ENCODE results near the gene ETV3L.

Gene ETV3L

GRCh38 chr1:157099633-157100009 lies at the start of gene ETV3L:
Gene ETV3L, minus strand, starts transcription at chr1:157099808. Its CDS starts 285 bp downstream, at chr1:157099523.
- DNase-seq (ENCODE audit: low read depth), result no peak

DNA sequence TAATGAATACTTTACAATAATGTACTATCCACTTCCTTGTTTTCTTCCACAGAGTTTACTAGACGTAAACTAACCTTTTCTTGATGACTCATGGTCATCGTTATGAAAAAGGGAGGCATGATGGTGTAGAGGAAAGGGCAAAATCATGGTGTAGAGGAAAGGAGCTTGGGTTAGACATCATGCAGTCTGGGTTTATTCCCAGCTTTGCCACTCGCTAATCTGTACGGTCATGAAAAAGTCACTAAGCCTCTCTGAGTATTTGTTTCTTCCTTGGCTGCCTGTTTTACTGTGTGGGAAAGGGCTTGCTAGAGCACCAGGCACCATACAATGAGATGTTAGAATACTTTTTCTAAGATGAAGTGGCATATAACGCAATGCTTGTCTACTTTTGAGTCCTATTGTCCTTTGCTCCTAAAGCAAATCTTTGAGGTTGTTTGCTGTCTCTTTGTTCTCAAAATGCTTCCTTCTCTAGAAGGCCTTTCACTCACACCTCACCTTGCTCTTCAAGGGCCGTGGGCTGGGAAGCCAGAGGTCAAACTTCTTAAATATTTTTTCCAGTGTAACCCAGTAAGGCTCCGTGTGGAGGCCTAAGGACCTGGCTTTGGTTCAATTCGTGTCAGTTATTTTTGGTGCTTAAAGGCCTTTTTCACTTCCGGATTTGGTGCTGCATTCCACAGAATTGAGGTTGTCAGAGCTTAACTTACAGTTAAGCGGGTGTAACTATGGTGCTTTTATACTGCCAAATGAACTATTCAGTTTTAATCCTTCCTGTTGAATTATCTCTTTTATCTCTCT lies 48.5 kb upstream of the ETV3L start:
- DNase-seq (ENCODE audit: low read depth), result no peak

- DNase-seq (ENCODE audit: low read depth), result no peak
Observed at GRCh38 chr1:157147037-157147436, 47.4 kb upstream of the ETV3L start.

- DNase-seq (ENCODE audit: low read depth), result no peak
Observed at GRCh38 chr1:157146244-157146643, 46.6 kb upstream of the ETV3L start.

DNA sequence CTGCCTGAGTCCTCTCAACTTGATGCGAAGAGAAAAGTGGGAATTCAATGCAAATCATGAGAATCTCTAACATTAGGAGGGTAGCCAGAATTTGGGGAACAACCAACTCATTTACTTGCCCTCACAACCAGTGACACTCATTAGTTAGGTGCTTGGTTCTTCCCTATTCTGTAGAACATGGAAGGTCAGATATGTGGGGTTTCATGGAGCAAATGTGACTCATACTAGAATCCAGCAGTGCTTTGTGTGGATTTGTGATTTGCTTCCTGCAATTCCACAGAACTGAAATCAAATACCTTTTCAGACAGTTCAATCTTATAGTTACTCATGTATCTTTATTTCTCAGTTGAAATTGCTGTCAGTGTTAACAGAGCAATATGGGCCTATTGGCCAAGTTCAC lies 45.5 kb upstream of the ETV3L start:
- no peak for DNase-seq (ENCODE audit: low read depth)

DNA sequence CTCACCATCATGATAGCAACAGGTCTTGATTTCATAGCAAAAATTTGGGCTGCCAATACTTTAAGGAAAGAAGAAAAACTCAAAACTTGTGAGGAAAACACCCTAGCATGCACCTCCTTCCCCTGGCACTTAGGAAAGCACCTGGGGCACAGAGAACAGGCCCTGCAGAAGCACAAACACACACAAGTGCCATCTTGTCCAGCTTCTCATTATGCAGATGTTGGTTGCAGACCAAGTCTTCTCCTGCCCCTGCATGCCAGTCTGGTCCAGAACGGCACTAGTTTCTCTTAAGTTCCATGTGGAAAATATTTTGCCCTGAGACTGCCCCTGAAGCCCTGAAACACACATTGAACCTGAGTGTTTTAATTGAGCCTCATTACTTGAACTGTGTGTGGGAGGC lies 44.9 kb upstream of the ETV3L start:
- DNase-seq (ENCODE audit: low read depth), result no peak

DNA sequence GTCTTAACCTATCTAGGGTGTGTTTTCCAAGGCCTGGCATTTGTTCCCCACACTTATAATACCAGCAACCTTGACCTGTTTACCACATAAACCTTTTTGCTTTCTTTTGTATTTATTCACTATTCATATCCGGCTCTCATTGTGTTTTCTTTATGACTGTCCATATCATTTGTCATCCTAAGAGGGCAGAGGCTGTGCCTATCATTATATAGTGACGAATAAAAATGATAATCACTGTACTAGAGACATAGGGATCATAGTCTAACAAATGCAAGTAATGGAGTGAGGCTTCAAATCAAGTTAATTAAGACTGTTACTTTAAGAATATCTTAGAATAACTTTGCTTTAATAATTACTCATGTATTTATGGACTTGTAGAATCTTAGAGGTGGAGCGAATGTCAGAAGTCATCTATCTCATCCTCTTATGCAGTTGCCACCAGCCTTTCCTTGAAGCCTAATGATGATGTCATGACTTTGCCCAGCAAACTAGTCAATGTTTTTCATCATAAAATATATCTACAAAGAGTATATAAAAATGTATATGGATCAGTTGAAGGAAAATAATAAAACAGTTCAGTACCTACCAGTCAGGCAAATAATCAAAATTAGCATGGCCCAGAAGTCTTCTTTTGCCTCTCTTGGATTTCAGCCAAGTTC lies 43.3 kb upstream of the ETV3L start:
- no peak for DNase-seq (ENCODE audit: low read depth)

GRCh38 chr1:157142201-157142600 lies 42.6 kb upstream of the ETV3L start:
- no peak for DNase-seq (ENCODE audit: low read depth)

- DNase-seq (ENCODE audit: low read depth), result no peak
Observed at GRCh38 chr1:157141212-157141855, 41.7 kb upstream of the ETV3L start.

DNA sequence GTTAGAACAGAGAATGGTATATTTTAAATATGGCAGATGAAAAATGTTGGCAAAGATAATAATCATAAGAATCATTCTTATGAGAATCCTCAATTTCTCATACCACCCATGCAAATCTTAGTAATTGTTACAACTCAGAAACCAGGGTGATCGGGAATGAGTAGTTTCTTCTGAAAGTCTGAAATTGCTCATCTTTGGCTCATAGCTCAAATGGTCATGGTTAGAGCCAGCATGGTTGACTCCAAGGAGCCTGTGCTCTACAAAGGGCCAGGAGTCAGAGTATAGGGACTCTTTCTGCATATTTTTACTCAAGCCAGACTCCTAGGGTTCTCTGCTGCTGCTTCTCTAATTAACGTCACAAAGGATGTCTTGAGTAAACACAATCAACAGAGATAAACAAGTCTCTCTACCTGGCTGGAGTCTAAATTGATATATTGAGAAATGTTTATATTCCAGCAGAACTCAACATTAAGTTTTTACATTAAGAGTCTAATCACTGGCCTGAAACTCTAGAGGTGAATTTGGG lies 40.5 kb upstream of the ETV3L start:
- DNase-seq (ENCODE audit: low read depth), result no peak

GRCh38 chr1:157139052-157139715 lies 39.6 kb upstream of the ETV3L start:
- DNase-seq (ENCODE audit: low read depth), result no peak

- peak; percentile 71 for DNase-seq (ENCODE audit: low read depth)
Observed at GRCh38 chr1:157138220-157139051, 38.8 kb upstream of the ETV3L start, which contains the start of gene ETV3. Gene ETV3, minus strand, starts transcription at chr1:157138395. Its CDS starts 2,043 bp downstream, at chr1:157136352.

- DNase-seq (ENCODE audit: low read depth), result no peak
Observed at GRCh38 chr1:157137408-157138219, 38.0 kb upstream of the ETV3L start.

- no peak for DNase-seq (ENCODE audit: low read depth)
Observed at GRCh38 chr1:157137046-157137407, 37.4 kb upstream of the ETV3L start.

DNA sequence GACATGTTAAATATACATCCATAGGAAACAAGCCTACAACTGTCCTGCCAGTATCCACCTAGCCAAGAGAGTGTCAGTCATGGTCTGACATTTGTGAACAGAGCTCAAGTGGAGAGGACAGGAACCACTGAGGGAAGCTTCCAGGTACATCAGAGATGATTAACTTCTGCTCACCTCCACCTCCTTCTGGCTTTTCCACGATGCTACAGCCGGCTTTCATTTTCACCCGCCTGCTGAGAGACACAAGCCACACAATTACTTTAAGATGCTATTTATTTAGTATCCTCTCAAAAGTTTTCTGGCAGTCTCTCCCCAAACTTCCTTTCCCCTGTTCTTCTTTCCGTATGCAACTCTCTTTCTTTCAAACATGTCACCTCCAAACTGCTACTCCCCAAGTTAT lies 36.5 kb upstream of the ETV3L start:
- no peak for DNase-seq (ENCODE audit: low read depth)

DNA sequence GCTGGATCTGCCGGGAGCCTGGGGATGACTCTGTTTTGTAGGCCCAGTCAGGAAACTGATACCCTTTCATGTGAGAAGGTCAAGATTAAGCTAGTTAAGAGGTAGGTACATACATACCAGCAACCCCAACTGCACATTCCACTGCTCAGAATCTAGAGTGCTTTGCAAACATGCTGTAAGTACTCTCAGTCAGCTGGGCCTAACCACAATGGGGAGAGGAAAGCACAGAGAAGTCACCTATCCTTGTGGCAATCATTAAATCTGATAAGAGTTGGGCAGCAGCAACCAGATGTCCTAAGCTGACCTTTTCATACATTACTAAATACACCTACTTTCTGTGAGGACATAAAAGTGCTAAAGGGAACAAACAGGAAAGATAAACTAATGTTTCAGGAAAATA lies 36.0 kb upstream of the ETV3L start:
- no peak for DNase-seq (ENCODE audit: low read depth)

GRCh38 chr1:157135070-157135469 lies 35.5 kb upstream of the ETV3L start:
- DNase-seq (ENCODE audit: low read depth), result no peak

- DNase-seq (ENCODE audit: low read depth), result no peak
Observed at GRCh38 chr1:157134442-157134841, 34.8 kb upstream of the ETV3L start.

DNA sequence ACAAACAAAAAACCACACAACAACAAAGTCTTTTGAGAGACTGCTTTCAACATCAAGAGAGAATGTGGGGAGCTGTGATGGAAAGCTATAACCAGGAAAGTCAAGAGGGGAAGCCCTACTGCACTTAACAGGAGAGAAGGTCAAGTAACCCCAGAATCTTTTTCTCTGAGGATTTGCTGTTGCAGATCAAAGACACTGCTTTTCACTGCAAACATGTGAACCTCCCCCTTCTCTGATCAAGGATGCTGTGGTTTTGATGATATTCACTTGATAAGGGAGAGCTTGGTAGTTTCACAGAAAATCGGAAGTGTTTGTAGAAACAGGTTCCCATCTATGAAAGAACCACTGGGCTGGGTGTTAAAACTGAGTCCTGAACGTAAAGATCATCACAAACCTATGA lies 33.8 kb upstream of the ETV3L start:
- DNase-seq (ENCODE audit: low read depth), result no peak

- DNase-seq (ENCODE audit: low read depth), result no peak
Observed at GRCh38 chr1:157132616-157133167, 33.1 kb upstream of the ETV3L start.
